GM10248 (cell line): Measurements from ENCODE around the gene USP14.
"Not testable (repeated sequence)": the region's sequence is repeated elsewhere in the genome, so short reads cannot be mapped to it uniquely, and the experiment has no call there.

Experiments used
- CTCF ChIA-PET: fragments of 300-600 bp; sonication (Branson Sonifier 250); formaldehyde crosslinking; extraction: SDS; loops from one replicate; lab custom pipeline; 2021; ENCODE audit warnings: antibody characterized with exemption; lab: Yijun Ruan, JAX
- POLR2A ChIA-PET: fragments of 350-650 bp; sonication (Branson Sonifier 250); formaldehyde crosslinking; extraction: SDS; loops from one replicate; lab custom pipeline; 2020; ENCODE audit warnings: antibody characterized with exemption; lab: Yijun Ruan, JAX
- DNase-seq: peaks from one replicate; pipeline ENCODE4 v3.0.0; 2012; ENCODE audit errors: extremely low spot score
- TF ChIP-seq, protein P1 (sequence below): IDR thresholded peaks from 2 replicates; pipeline ENCODE4 v1.5.1; 2012; ENCODE audit warnings: mild to moderate bottlenecking, low read depth; ENCODE audit errors: extremely low read depth, missing control alignments, control extremely low read depth

Gene USP14

DNA sequence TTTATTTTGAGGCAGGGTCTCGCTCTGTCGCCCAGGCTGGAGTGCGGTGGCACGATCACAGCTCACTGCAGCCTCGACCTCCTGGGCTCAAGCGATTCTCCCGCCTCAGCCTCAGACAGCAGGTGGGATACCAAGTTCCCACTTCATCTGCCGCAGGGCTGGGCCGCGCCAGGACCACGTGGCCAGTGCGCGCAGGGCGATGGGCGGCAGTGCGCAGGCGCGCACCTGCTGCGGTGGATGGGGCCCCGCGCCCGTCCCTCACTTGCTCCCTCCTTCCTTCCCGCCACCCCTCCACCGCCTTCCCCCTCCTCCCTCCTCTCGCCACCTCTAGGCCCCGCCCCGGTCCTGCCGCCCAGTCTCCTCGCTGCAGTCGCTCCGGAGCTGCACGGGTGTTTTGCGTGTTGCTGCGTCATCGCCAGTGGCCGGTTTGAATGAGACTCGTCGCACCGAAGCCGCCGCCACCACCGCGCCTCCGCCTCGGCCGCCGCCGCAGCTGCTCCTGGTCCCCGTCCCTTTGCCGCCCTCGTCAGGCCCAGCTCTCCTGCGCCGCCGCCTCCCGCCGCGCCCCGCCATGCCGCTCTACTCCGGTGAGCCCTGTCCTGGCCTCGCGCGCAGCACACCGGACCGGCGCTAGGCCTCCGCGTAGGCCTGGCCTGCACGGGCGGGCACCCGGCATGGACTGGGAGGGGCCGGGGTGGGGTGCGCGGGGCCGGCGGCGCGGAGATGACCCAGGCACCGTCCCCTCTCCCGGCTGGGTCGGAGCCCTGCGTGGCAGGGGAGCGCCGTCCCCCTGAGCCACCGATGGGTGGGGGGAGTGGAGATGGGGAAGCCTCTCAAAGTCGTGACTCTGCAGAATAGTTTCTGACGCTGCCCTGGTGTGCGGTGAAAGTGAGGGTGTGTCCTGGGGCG is at the start of gene USP14:
Gene USP14, plus strand, starts transcription at position 430 of the 909 bp plus-strand sequence. Its CDS starts 142 bp downstream, at position 572.
- ChIA-PET POLR2A (interaction anchor here (0.6 kb wide), 1 partner anchor 320 kb away, joined by 6 read pairs; no protein-coding TSS in a partner anchor), CTCF (interaction anchor here (0.7 kb wide), 1 partner anchor 15 kb away, joined by 3 read pairs; no protein-coding TSS in a partner anchor)
- DNase-seq: peak; percentile 99
- TF ChIP-seq, protein P1, sequence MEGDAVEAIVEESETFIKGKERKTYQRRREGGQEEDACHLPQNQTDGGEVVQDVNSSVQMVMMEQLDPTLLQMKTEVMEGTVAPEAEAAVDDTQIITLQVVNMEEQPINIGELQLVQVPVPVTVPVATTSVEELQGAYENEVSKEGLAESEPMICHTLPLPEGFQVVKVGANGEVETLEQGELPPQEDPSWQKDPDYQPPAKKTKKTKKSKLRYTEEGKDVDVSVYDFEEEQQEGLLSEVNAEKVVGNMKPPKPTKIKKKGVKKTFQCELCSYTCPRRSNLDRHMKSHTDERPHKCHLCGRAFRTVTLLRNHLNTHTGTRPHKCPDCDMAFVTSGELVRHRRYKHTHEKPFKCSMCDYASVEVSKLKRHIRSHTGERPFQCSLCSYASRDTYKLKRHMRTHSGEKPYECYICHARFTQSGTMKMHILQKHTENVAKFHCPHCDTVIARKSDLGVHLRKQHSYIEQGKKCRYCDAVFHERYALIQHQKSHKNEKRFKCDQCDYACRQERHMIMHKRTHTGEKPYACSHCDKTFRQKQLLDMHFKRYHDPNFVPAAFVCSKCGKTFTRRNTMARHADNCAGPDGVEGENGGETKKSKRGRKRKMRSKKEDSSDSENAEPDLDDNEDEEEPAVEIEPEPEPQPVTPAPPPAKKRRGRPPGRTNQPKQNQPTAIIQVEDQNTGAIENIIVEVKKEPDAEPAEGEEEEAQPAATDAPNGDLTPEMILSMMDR: peak; percentile 18

DNA sequence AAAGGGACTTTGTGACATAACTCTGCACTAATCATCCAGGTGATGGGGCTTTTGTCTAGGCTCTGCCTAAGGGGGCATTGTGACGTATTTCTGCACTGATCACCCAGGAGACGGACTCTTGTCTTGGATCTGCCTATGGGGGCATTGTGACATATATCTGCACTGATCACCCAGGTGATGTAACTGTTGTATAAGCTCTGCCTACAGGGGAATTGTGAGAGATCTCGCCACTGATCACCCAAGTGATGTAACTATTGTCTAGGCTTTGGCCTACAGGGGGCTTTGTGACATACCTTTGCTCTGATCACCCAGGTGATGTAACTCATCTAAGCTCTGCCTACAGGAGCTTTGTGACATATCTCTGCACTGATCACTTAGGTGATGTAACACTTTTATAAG is 49.7 kb upstream of the USP14 start:
- POLR2A ChIA-PET, DNase-seq, CTCF ChIA-PET: not testable (repeated sequence)

DNA sequence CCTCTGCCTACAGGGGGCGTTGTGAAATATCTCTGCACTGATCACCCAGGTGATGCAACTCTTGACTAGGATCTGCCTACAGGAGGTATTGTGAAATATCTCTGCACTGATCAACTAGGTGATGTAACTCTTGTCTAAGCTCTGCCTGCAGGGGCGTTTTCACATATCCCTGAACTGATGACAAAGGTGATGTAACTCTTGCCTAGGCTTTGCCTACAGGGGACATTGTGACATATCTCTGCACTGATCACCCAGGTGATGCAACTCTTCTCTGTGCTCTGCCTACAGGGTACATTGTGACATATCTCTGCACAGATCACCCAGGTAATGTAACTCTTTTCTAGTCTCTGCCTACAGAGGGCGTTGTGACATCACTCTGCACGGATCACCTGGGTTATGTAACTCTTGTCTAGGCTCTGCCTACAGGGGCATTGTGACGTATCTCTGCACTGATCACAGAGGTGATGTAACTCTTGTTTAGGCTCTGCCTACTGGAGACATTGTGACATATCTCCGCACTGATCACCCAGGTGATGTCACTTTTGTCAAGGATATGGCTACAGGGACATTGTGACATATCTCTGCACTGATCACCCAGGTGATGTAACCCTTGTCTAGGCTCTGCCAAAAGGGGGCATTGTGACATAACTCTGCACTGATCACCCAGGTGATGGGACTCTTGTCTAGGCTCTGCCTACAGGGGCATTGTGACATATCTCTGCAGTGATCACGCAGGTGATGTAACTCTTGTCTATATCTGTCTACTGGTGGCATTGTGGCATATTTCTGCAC is 49.0 kb upstream of the USP14 start:
- DNase-seq, POLR2A ChIA-PET, CTCF ChIA-PET: not testable (repeated sequence)

DNA sequence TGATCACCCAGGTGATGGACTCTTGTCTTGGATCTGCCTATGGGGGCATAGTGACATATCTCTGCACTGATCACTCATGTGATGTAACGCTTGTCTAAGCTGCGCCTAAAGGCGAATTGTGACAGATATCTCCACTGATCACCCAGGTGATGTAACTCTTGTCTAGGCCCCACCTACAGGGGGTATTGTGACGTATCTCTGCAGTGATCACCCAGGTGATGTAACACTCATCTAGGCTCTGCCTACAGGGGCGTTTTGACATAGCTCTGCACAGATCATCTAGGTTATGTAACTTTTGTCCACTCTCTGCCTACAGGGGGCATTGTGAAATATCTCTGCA is 48.5 kb upstream of the USP14 start:
- POLR2A ChIA-PET: not testable (repeated sequence)

DNA sequence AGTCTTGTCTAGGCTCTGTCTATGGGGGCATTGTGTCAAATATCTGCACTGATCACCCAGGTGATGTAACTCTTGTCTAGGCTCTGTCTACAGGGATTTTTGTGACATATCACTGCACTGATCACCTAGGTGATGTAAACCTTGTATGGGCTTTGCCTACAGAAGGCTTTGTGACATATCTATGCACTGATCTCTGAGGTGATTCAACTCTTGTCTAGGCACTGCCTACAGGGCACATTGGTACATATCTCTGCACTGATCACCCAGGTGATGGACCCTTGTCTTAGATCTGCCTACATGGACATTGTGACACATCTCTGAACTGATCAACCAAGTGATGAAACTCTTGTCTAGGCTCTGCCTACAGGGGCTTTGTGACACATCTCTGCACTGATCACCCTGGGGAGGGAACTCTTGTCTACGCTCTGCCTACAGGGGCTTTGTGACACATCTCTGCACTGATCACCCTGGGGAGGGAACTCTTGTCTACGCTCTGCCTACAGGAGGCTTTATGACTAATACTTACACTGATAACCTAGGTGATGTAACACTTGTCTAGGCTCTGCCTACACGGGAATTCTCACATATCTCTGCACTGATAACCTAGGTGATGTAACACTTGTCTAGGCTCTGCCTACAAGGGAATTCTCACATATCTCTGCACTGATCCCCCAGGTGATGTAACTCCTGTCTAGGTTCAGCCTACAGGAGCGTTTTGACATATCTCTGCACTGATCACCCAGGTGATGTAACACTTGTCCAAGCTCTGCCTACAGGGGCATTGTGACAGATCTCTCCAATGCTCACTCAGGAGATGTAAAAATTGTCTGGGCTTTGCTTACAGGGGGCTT is 47.8 kb upstream of the USP14 start:
- POLR2A ChIA-PET, DNase-seq, CTCF ChIA-PET: not testable (repeated sequence)

More for the DNA sequence above, 48.5 kb upstream of the USP14 start:
- CTCF ChIA-PET, DNase-seq: not testable (repeated sequence)

DNA sequence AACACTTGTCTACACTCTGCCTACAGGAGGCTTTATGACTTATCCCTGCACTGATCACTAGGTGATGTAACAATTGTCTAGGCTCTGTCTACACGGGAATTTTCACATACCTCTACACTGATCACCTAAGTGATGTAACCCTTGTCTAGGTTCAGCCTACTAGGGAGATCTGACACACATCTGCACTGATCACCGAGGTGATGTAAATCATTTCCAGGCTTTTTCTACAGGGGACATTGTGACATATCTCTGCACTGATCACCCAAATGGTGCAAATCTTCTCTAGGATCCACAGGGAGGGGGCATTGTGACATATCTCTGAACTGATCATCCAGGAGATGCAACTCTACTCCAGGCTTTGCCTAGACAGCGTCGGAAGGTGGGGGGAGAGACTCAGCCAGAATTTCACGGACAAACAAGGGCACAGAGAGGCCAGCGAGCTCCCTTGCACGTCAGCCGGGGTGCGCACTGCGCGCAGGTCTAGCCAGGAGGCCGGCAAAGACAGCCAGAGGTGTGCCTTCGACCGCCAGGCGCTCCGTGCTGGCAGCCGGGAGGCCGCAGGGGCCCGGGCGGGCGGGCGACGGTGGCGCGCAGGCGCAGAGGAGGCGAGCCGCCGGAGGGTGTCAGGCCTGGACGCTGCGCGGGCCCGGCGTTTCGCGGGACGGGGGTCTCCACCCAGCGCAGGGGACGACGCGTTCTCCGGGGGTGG is 46.9 kb upstream of the USP14 start:
- POLR2A ChIA-PET: no interaction called here
- TF ChIP-seq, protein P1: no peak
- peak; percentile 83 for DNase-seq
- CTCF ChIA-PET: no interaction called here

DNA sequence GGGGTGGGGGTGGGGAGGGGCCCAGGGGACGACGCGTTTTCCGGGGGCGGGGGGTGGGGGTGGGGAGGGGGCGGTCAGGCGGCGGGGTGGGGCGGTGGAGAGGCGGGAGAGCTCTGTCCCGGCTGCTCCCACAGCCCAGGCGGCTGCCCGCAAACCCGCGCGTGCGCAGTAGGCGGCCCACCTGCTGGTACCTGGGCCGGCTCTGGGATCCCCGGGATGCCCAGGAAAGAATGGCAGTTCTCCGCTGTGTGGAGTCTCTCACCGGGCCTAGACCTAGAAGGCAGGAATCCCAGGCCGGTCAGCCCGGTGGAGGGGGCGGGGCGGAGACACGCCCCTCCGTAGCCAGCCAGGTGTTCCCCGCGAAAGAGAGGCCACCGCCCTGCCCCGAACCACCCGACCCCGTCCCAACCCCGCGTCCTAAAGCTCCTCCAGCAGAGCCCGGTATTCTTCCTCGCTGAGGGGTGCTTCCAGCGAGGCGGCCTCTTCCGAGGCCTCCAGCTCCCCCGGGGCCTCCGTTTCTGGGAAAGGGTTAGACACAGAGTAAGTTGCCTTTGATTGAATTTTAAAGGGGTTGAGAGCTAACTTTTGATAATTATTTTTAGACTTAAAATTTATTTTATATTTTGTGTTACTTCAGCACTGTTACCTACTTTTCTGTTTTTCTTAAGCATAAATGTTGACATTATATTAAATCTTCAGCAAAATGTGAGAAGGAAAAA is 46.2 kb upstream of the USP14 start:
- CTCF ChIA-PET, POLR2A ChIA-PET, DNase-seq: not testable (repeated sequence)

DNA sequence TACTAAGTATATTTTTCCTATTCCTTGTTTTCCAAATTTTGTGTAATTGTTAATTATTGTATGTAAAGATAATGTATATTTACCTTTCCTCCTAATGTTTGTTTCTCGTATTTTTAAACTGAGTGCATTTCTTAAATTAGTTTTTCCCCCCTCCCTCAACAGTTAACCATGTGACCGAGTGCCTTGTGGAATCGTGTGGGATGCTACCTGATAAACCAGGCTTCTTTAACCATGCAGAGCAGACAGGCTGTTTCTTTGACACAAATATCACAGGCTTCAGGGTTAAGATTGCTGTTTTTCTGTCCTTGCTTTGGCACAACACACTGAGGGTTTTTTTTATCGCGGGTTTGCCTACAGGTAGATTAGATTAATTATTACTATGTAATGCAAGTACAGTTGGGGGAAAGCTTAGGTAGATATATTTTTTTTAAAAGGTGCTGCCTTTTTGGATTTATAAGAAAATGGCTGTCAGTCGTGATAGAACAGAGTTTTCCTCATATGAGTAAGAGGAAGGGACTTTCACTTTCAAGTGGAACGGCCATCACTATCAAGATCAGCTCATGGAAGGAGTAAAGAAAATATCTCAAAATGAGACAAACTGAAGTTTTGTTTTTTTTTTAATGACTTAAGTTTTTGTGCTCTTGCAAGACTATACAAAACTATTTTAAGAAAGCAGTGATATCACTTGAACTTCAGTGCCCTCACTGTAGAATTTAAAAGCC is 37.7 kb upstream of the USP14 start:
- CTCF ChIA-PET, POLR2A ChIA-PET: not testable (repeated sequence)

More for the DNA sequence above, 37.7 kb upstream of the USP14 start:
- DNase-seq: not testable (repeated sequence)
